SU-DHL-6 (cell line): ENCODE data around the gene NRL.

Source experiments
- CTCF ChIP-seq: fragments of 200-600 bp; sonication (generic); IDR thresholded peaks from one replicate; pipeline ENCODE4 v1.5.1; 2017; ENCODE audit warnings: antibody characterized with exemption, mild to moderate bottlenecking, low read length, moderate library complexity; ENCODE audit not compliant: insufficient read depth, poor library complexity, severe bottlenecking
- EZH2phosphoT487 ChIP-seq: fragments of 200-600 bp; sonication (generic), shearing (Covaris generic); conservative IDR thresholded peaks from 2 replicates; pipeline ENCODE4 v1.6.1; 2018; ENCODE audit warnings: mild to moderate bottlenecking, antibody characterized with exemption, low read length, moderate library complexity, mixed read lengths

- no peak for TF ChIP-seq CTCF
- no peak for TF ChIP-seq EZH2phosphoT487
These were observed 27.7 kb downstream of the NRL start for GRCh38 chr14:24087004-24087403.
